Central memory CD4-positive, alpha-beta T cell (primary cell): ENCODE results near the gene STC2.
A peak's percentile ranks its signal among the peaks of the same experiment; 100 is the strongest.
"Not testable (repeated sequence)": the region's sequence is repeated elsewhere in the genome, so short reads cannot be mapped to it uniquely, and the experiment has no call there.

ENCODE experiments used
- DNase-seq: peaks from one replicate; pipeline ENCODE4 v3.0.0; 2022
- total RNA-seq, 3 experiments: gene quantifications; one replicate each; lab custom pipeline; 2026; lab: John Stamatoyannopoulos, UW

The STC2 gene
- total RNA-seq: 0 to 12.9 (median 0) reads per million in 3 experiments

DNA sequence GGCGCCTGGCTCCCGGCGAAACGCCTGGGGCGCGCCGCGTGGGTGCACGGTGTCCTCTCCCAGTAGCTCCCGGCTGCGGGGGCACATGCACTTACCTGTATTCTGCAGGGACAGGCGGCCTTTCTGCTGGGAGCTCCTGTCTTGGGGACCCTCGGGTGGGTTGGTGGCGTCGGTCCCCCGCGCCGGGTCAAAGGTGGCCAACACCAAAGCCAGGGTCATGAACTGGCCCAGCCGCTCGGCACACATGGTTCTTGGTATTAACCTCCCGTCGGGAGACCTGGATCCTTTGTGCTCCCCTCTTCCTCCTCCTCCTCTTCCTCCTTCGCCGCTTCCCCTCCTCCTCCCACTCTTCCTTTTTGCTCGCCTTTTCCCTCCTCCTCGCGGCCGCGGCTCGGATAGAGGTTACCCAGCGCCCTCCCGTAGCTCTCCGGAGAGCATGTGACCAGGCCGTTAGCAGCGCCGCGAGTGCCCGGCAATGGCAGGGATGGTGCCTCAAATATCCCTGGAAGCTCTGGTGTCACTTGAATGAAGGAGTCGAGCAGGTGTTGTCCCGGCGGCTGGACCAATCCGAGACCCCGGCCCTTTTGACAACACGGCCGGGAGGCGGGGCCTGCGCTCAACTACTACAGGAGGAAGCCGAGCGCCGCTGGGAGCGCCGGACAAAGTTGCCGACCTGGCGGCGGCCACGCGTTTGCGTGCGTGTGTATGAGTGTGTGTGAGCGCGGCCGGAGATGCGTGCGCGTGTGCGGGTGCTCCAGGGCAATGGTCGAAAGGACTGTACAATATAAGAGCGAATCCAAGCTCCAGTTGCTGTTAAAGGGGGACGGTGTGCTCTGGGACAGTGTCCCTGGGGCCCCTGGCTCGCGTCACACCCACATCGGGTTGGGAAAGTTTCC lies at the start of gene STC2:
Gene STC2, minus strand, starts transcription at position 467 of the 896 bp plus-strand sequence. Its CDS starts 221 bp downstream, at position 246.
- DNase-seq: no peak

- DNase-seq: no peak
Measured at GRCh38 chr5:173371400-173371799, 43.2 kb upstream of the STC2 start.

DNA sequence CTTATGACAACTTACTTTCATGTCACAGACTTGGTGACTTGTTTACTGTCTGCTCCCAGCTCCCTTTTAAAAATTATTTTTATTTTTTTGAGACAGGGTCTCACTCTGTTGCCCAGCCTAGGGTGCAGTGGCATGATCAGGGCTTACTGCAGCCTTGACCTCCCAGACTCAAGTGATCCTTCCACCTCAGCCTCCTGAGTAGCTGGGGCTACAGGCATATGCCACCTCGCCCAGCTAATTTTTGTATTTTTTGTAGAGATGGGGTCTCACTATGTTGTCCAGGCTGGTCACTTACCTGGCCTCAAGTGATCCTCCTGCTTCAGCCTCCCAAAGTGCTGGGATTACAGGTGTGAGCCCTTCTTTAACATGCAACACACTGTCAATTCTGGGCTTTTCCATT lies 35.2 kb upstream of the STC2 start:
- DNase-seq: not testable (repeated sequence)

DNA sequence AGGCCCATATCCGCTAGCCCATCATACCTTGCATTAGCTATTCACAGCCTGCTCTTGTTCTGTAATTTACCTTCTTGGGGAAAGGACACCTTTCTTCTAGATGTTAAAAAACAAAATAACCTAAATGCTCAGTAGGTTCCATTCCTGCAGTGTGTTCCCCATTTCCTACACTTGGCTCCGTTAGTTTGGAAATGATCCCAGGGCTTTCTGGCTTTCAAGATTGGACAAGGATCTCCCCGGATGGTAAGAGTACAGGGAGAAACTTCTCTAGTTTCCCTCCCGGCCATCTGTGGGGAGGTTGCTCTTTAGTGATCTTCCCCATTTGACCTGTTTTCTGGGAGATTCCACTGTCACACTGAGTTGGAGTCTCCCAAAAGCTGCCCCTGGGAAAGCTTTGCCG lies 27.3 kb upstream of the STC2 start:
- no peak for DNase-seq

- no peak for DNase-seq
Measured at GRCh38 chr5:173354645-173355044, 26.4 kb upstream of the STC2 start.

DNA sequence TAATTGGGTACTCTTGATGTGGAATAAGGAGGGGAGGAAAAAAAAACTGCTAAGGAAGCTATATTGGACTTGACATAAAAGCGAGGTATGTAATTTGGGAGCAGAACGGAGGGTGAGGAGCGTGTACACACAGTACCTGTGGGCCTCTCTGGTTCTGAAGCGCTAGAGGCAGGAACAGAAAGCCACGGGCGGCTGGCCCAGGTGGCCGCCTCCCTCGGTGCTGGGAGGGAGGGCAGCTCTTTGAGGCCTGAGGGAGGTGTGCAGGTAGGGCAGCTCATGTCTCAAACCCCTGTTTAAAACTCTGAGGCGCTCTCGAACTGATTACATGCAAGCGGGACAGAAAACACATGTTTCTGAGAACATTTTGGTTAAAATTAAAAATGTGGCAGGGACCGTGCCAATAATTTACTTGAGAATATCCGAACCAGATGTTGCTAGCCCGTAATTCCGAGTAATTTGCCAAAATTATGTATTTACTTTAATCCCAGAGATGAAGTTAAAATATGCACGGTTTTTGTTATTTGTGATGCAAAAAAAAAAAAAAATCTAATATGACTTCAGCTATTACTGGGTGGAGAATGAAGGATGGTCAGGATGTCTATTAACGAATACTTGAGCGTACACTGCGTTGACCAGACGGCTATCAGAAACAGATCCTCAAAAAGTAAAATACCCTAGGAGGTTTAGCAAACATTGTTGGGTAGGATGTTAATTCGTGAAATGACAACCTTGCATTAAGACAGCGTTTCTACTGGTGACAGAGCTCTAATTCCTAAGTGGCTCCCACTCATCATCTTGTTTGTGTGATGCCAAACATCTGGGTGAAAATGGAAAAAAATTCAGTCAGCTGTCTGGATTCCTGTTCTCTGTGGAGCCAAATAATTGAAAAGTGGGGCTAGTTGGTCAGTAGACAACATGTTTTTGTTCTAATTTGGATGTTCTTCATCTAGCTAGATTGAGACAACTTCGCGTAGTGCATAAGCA lies 24.4 kb upstream of the STC2 start:
- no peak for DNase-seq

- DNase-seq: no peak
Measured at GRCh38 chr5:173342813-173343755, 14.9 kb upstream of the STC2 start.

GRCh38 chr5:173341961-173342430 lies 13.8 kb upstream of the STC2 start:
- DNase-seq: no peak

GRCh38 chr5:173340984-173341383 lies 12.8 kb upstream of the STC2 start:
- no peak for DNase-seq

- no peak for DNase-seq
Measured at GRCh38 chr5:173340451-173340850, 12.2 kb upstream of the STC2 start.

DNA sequence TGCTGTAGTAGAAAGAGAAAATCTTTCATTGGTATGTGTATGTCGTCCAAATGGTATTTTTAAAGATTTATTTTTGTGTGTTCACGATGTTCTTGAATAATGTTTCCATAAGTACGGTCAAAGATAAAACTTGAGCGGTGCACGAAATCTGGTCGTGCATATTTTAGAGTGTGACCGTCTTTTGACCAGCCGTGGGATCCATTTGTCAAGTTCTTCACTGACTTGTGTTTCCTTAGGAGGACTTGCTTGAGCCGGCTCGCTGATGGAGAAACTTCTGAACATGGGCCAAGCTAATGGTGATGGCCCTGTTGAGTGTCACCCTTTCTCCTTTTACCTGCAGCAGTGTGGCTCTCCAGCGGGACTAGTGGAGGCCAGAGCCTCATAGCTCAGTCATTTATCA lies 11.1 kb upstream of the STC2 start:
- DNase-seq: no peak

DNA sequence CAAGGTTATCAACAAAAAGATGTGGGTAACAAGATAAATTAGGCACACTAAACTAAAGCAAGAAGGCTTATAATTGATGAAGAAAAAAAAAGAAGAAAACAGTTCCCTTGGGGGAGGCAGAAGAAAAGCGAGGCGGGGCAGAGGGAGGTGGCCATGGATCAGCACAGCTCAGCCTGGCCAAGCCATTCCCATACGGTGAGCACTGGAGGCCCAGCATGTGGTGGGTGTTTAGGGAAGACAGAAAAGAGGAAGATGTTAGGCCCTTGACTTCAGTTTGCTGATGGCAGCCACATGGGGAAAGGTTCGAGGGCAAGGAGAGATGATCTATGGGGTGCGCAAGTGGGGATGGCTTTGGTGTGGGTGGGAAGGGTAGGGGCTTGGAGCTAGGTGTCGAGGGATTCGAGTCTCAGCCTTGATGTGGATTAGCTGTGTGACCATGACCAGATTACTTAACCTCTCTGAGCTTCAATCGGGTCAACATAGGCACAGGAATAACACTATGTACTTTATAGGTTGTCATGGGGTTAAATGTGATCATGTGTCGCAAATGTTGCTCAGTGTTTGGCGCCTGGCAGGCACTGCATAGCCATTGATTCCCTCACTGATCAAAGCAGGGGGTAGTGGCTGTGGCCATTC lies 10.3 kb upstream of the STC2 start:
- DNase-seq: no peak

DNA sequence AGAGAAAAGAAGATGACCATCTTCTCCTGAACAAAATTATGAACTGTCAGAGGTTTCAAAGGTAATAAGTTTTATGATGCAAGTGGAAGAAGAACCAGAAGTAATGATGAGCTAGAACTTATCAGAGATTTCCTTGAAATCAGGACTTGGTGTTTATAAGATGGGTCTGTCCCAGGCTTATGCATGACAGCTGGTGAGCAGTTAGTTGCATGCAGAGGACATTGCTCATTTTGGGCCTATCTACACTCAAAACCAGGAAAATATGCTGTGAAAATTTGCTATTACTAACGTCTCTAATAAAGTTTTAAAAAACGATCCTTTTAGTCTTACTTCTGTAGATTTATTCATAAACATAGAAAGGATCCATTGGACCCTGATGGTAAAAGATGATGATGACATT lies 6.6 kb upstream of the STC2 start:
- DNase-seq: no peak

GRCh38 chr5:173333925-173334661 lies 5.9 kb upstream of the STC2 start:
- DNase-seq: no peak

- DNase-seq: peak; percentile 42
Measured at GRCh38 chr5:173331956-173332479, 3.8 kb upstream of the STC2 start.

DNA sequence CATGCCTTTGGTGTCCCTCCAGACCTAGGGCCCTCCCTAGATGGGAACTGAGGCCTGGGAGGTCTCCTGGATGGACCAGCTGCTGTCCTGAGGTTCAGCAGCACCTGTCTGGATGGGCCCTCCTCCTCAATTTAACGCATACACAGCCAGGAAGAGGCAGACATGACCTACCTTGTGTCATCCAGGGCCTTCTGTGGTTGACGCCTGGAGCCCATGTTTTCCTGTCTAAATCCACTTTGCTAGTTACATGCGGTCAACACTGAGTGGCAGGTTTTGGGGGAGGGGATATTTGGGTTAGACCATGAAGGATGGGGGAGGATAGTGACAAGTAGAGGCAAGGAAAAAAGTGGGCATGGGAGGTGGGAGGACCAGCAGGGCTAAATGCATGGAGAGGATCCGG lies 3.1 kb upstream of the STC2 start:
- no peak for DNase-seq

DNA sequence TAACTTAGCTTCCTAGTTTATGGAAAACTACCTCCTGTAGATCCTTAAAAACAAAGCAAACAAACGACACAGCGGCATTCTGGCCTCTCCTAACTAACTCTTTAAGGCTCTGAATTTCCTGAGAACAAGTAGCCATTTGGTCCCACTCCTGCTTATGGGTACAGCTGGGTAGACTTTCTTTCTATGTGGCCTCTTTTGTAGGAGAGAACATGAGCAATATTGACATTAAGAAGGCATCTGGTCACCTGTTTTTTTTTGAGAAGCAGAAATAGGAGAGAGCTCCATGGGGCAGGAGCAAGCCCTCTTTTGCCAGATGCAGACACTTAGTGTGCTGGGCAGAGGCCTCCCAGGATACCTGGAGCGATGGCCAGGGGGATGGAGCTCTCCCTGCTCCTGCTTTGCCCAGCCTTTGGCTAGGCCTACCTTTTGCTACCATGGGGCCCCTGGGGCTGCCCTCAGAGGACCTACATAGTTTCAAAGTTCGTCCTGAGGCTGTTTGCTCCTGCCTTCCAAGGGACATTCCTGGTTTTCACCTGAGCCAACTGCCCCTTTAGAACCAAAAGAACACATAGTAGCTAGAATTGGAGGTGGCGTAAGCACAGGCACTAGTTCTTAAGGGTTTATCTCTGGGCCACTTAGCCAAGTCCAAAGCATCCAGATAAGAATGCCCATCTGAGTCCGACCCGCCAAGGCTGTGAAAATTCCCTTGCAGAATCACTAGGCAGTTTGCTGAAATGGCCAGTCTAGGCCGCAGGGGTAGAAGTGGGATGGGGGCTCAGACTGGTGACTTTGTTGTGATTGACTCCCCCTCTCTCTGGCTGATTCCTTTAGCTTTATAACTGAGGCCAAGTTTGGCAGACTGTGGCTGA lies 2.4 kb upstream of the STC2 start:
- no peak for DNase-seq

DNA sequence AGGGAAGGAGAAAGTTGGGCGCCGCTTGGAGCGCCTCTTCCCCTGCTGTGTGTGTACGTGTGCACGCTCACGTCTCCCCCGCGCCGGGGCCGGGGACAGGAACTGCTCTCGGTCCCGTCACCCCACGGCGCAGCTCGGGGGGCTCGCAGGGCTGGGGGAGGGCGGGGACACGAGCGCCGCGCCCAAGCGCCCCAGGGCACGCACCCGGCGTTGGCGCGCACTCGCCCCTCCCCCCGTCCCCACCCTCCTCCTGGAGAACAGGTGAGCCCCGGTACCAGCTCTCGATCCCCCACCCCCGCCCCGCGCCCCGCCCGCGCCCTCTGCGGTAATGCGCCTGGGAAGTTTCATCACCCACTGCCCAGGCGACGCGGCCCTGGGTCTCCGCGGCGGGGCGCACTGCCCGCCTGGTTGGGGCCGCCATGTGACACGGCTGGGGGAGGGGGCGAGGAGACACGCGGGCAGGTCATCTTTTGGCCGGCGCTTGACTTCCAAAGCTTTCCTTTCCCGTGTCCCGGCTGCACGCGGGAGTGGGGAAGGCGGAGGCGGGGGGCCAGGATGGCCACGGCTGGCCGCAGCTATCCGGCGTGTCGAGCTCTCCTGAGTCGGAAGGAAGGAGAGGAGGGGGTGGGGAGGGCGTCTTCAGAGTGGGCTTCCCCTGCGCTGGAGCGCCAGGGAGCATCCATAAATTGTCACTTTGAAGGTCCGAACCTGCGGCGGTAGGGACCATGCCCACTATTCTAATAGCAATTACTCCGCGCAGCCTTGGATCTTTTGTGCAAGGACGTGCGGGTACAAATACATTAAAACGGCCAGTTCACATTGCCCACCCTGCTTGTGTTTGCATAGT lies 1.5 kb upstream of the STC2 start:
- no peak for DNase-seq
